DMS53 treated with DMSO at 0.1 percent for 48 hours (cell line): ENCODE measurements around the gene KCNK4.

Experiments used
- DNase-seq: peaks from one replicate; lab custom pipeline; 2025; ENCODE audit not compliant: unreplicated experiment; lab: John Stamatoyannopoulos, UW

KCNK4 gene

GRCh38 chr11:64343767-64344559 is 52.9 kb downstream of the KCNK4 start:
- no peak for DNase-seq

- DNase-seq, result no peak
Observed at GRCh38 chr11:64344787-64345186, 53.7 kb downstream of the KCNK4 start.

GRCh38 chr11:64347193-64347867 is 56.2 kb downstream of the KCNK4 start:
- no peak for DNase-seq

DNA sequence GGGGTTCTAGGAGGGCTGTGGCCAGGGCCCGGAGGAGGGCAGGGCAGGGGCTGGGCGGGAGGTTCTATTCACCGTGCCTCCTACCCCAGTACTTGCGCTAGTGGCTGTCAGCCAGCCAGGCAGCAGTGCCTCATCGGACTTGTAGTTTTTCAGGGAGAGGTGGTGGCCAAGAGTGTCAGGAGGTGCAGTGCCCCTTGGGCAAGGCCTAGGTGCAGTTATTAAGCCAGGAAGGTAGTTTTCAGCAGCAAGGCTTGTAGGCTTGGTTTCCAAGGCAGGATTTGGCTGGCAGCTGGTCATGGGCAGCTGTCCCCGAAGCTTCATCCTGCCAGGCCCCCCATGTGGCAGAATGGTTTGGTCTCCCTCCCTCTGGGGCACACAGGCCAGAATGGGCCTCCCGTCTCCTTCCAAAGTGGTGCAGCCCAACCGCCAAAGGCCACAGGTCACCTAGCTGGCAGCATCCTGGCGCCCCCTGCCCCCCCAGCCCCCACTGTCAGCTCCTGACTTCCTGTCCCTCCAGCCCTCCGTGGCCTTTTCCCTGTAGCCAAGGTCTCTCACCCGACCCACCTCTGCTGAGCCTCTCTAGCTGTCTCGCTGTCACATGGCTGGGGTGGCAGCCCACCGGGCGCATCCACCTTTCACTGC is 57.4 kb downstream of the KCNK4 start:
- DNase-seq, result no peak

- no peak for DNase-seq
Observed at GRCh38 chr11:64349025-64349387, 57.9 kb downstream of the KCNK4 start.

GRCh38 chr11:64349404-64349803 is 58.3 kb downstream of the KCNK4 start:
- no peak for DNase-seq
